Activated CD4-positive, alpha-beta T cell treated with anti-CD3 and anti-CD28 coated beads, Interleukin-2, Interleukin-4, amounts not matched to agents 100 ng/mL and 50 ng/mL, durations not matched to agents 16 hours and 8 hours (primary cell): ENCODE measurements around the gene TNFAIP8L3.
A peak's percentile ranks its signal among the peaks of the same experiment; 100 is the strongest.
"Not testable (repeated sequence)": the region's sequence is repeated elsewhere in the genome, so short reads cannot be mapped to it uniquely, and the experiment has no call there.

Experiments
- DNase-seq: peaks from one replicate; pipeline ENCODE4 v3.0.0-alpha.2; 2020; ENCODE audit warnings: low spot score

Gene TNFAIP8L3

DNA sequence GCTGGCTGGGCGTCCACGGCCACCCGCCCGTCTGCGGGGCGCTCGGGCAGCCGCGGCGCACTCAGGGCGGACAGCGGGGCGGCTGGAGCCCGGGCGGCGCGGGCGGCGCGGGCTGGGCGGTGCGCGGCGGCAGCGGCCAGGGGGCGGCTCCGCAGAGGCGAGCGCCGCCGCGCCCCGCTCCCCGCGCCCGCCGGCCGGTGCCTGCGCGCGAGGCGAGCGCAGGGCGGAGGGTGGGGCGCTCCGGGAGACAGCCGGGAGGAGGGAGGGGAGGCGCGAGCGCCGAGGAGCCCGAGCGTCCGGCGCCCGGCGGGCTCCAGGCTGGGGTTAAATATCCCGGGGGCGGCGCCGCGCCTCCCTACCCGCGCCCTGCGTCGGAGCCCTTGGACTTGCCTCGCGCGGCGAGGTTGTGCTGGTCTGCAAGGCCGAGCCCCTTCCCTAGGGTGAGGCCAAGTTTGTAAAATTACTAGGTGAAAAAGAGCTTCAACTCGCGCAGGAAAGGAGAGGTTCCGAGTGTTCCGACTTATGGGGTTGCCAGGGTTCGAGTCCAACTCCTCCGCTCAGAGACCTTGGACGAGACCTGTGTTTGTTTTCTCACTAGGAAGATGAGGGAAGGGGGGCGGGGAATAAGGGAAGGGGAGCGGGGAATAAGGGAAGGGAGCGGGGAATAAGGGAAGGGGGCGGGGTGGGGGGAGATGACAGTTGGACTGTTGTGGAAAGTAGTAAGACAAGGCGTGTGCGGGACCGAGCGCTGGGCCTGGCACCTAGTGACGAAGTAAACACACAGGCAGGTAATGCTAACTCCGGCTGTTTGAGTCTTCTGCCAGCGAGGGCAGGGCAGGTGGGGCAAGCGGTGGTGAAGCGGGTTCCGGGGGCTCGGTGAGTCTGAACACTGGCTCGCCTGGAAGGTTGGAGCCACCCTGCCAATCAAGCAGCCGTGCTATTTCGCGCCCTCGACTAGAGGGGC lies at the start of gene TNFAIP8L3:
Gene TNFAIP8L3 (minus strand): TSS at position 301 of the 964 bp plus-strand sequence. CDS start 311 bp downstream, outside the sequence.
- DNase-seq, result no peak

DNA sequence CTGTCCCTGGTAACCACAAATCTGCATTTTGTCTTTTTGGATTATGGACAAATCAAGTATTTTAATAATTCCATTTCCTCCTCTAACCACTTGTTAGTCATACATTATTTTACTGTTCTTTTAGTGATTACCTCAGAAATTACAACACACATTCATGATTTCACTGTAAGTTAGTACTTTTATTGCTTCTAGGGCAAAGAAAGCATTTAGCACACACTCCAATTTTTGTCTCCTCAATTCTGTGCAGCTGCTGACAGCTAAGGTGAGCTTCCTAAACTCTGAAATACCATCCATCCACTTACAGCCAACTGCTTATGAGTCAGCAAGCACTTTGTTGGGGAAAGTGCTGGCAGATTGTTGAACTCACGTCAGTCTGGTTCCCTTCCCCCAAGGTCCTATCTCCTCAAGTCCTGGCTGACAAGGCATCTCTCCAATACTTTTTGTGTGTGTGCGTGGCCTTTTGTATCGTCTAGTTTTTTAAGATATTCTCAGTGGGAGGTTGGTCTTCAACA lies 49.4 kb upstream of the TNFAIP8L3 start:
- DNase-seq, result no peak

DNA sequence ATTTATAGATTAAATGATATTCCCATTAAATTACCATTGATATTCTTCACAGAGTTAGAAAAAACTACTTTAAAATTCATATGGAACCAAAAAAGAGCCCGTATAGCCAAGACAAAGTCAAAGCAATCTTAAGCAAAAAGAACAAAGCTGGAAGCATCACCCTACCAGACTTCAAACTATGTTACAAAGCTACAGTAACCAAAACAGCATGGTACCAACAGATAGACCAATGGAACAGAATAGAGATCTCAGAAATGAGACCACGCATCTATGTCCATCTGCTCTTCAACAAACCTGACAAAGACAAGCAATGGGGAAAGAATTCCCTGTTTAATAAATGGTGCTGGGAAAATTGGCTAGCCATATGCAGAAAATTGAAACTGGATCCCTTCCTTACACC lies 45.6 kb upstream of the TNFAIP8L3 start:
- DNase-seq, result not testable (repeated sequence)

DNA sequence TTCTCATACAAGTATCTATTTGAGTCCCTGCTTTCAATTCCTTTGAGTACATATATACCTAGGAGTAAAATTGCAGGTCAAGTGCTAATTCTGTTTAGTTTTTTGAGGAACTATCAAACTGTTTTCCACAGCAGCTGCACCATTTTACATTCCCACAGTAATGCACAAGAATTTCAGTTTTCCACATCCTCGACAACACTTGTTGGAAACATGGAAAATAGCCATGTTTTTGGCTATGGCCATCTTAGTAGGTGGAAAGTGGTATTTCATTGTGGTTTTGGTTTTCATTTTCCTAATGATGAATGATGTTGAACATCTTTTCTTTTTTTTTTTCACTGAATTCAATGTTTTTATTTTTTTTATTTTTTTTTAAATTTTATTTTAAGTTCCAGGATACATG lies 44.4 kb upstream of the TNFAIP8L3 start:
- no peak for DNase-seq

DNA sequence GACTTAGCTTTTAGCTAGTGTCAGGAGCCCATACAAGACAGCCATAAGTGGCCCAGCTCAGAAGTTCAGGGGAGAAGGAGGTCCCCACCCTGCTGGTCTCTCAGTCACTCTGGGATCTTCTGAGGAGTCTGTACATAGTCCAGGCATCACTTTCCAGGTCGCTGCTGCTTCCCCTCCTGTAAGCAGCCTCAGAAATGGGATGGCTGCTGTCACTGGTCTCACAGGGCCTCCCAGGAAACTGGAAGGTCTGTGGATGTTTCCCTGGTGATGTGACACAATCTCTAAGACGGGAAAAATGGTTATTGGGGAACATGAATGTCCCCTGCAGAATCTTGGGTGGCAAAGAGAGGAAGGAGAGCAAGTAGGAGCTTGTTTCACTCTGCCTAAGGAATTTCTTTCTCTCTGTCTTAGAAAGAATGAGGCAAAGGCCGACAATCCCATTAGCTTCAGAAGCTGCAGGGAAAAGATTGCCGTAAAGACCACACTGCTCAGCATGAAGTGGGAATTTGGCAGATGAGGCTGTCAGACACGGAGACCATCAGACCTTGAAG lies 43.2 kb upstream of the TNFAIP8L3 start:
- no peak for DNase-seq

DNA sequence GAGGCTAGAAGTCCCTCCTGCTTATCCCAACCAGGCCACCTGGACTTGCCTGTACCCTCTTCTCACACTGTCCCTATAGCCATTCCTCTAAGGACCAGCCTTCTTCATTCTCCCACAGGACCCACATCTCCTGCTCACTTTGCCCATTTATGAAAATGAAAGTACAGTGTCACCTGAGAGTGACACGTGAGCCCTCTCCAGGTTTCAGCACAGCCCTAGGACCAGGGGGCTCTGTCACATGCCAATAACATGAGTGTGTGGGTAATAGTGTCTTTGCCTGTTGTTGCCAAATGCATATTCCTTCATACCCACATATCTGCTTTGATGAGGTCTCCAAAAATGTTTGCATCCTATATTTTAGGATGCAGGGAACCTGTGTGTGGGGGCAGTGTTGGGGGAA lies 42.3 kb upstream of the TNFAIP8L3 start:
- DNase-seq, result no peak

DNA sequence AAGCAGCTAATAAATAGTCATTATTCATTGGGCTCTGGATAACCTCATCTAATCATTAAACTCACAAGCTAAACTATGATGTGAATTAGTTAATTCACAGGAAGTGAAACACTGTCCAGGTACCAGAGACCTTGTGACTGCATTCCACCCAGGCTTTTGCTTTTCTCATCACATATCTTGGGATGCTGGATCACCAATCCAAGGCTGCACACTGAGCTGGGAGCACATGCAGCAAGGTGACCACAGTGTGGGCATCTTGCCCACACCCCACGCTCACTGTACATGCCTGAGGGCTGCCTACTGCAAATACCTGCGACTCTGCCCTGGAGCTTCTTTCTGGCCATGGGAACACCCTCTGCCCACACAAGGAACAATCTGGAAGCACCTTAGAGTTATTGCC lies 40.6 kb upstream of the TNFAIP8L3 start:
- no peak for DNase-seq

DNA sequence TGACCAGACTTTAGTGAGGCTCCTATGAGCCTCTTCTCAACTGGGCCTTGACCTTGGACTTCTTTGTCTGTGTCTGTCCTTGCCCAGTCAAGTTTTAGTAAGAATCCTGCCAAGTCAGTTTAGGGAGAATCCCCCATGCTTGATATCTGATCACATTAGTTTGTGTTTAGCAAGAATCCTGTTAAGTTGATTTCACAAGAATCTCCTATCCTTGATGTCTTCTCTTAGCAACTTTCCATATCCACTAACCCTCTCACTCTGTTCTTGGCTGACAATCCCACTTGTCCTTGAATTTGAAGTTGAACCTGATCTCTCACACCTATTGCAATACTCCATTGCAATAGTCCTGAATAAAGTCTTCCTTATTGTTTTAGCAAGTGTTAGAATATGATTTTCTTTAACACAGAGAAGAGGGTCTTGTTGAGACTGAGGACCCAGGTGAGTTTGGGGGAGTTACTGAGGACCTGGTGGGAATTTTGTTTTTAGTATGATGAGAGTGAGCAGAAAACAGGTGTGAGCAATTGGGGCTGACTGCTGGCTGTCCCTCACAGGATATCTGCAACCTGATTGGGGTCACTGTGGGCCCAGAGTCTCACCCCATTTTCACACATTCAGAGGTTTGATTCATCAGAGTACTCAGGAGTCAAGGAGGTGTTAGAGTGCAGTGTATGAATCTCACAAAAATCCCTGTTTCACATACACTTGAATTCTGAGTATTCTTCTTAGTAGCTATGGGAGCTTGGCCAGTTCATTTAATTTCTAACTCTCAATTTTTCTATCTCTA lies 39.9 kb upstream of the TNFAIP8L3 start:
- DNase-seq, result no peak

DNA sequence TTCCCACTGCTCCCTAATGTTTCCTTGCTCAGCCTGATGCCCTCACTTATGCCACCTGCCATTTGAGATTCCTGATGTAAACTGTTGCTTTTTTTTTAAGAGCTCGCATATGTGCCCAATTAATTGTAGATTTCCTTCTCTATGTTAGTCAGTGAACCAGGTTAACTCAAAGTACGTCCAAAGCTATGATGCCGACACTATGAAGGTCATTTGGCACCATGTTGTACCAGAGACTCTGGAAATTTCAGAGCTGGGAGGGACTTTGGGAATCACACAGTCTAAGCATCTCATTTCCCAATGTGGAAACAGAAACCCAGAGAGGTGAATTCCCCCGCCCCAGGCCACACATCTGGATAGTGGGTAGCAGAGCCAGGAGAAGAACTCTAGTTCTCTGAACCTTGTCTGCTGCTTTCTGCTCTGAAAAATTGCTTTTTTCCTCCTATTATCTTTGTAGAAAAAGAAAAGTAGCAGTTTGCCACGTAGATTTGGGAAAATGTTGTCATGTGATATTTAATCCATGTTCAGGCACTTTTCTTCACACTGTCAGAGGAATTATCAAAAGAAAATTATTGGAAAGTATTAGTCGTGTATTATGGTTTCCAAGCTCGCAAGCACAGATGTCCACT lies 38.5 kb upstream of the TNFAIP8L3 start:
- no peak for DNase-seq

DNA sequence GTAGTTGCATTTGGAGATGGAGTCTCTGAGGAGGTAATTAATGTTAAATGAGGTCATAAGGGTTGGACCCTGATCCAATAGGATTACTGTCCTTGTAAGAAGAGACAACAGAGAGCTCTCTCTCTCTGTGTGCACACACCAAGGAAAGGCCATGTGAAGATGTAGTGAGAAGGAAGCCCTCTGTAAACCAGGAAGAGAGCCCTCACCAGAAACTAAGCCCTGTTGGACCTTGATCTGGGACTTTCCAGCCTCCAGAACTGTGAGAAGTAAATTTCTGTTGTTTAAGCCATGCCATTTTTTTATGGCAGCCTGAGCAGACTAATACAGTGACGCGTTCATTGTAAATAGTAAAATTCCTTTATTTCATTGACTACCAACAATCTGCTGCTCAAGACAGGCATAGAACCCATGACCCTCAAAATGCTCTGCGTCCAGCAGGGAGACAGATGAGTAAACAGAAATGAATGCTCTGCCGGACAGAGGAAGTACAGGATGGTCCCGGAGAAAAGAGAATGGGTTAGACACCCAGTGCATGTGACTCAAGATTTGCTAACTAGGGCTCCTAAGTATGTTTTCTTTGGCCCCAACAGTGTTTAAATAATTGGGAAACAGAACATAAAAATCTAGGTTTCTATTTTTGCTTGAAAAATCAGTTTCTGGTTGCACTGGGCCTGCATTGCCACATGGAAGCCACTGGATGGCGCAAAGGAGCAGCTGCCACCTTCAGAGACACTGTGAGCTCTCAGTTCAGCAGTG lies 37.9 kb upstream of the TNFAIP8L3 start:
- DNase-seq, result peak; percentile 15

DNA sequence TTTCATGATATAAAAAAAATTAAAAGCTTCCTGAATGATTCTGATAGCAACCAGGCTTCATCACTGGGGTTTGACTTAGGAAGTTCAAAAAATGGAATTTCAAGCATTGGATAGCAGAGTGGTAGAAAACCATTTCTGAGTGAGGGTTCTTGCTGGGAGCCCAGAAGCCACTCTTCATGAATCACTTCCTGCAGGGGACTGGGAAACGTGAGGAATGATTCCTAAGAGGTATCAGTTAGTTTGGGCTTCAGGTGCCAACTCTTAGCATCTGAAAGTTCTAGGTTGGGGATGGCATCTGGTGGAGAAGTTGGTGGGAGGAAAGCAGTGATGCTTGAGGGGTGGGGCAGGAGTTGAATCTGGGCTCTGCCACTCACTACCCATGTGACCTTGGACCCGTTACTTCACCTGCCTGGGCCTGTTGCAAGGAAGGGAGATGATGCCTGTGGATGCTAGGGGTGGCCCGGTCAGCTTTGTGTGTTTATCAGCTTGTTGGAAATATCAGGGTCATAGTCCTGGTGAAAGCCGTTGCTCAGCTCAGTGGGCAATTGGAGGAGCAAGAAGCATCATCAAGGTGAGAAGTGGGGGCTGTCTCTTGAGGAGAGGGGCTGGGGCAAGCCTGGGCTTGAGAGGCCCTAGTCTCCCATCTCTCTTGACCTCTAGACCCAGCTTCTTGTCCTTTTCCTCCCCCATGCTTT lies 37.0 kb upstream of the TNFAIP8L3 start:
- no peak for DNase-seq

DNA sequence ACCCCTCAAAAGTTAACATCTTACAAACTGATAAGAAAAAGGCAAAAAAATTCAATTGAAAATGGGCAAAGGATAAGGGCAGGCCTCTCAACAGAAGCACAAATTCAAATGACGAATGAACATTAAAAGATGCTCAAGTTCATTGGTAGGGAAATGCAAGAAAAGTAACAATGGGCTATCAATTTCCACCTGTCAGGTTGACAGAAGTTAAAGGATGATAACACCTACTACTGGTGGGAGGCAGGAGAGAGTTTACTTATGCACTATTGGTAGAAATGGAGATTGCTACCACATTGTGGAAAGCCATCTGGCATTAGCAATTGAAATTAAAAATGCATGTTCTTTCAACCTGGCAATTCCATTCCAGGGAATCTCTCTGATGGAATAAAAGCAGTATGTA lies 35.6 kb upstream of the TNFAIP8L3 start:
- DNase-seq, result no peak

DNA sequence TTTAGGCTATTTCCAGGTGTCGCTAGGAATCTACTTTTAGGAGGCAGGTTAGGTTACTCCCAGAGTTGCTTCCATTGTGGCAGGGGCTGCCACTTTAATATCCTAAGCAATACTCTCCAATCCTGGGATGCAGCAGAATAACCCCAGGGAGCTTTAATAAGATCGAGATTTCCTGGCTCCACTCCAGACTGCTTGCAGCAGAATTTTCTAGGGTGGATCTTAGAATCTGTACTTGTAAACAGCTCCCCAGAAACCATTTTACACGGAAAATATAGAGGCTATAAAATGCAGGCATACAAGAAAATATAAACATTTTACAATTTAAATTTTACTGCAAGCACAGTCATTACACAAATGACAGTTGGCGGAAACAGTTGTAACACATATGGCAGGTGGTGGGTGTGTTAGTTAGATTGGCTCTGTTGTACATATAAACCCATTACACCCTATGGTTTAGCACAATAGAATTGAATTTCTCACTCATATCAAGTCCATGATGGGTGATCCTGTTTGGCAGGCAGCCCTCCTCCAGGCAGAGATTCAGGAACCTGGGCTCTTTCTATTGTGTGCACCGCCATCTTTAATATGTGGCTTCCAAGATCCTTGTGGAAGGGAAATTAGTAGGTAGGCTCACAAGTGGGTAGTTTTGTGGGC lies 35.0 kb upstream of the TNFAIP8L3 start:
- DNase-seq, result no peak

DNA sequence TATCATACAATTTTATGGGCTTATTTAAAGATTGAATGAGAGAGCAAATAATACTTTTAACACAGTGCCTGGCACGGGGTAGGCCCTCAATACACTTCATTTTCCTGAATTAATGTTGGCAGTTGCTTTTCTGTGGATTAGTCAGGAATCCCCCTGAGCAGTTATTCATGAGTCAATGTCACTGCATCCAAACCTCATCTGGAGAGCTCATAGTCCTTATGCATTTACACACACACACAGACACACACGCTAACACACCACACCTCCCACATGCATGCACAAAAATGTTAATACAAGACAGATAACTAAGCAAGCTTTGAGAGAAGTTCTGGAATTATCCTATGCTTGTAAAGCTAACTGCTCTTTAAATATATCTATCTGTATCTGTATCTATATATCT lies 34.0 kb upstream of the TNFAIP8L3 start:
- no peak for DNase-seq

DNA sequence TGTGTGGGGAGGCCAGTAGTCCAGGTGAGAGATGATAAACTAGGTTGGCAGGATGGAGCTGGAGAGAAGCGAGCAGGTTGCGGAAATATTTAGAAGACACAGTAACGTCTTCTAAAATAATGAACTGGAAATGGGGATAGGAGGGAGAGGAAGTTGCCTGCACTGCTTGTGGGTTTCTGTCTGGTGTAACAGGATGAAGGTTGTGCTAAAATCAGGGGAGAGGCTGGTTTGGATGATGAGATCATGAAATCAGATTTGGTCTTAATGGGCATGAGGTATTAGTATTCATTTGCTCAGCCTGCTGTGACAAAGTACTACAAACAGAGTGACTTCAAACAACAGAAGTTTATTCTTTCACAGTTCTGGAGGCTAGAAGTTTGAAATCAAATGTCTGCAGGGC lies 32.1 kb upstream of the TNFAIP8L3 start:
- DNase-seq, result no peak

DNA sequence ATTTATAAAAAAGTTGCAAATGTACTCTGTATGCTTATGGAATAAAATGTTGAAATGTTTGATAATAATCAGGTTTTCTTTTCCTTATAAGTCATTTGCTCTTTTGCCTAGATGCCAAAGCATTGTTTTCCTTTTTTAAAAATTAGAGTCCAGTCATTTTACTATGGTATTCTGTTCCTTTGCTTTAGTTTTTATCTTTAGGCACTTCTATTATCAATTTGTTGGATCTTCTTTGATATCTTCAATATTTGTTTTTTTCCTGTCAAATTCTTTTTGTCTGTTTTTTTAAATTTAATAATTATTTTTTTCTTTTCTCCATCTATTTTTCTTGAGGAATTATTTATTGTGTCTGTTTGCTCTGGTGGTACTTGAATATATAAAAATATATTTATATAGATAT lies 28.3 kb upstream of the TNFAIP8L3 start:
- DNase-seq, result not testable (repeated sequence)

DNA sequence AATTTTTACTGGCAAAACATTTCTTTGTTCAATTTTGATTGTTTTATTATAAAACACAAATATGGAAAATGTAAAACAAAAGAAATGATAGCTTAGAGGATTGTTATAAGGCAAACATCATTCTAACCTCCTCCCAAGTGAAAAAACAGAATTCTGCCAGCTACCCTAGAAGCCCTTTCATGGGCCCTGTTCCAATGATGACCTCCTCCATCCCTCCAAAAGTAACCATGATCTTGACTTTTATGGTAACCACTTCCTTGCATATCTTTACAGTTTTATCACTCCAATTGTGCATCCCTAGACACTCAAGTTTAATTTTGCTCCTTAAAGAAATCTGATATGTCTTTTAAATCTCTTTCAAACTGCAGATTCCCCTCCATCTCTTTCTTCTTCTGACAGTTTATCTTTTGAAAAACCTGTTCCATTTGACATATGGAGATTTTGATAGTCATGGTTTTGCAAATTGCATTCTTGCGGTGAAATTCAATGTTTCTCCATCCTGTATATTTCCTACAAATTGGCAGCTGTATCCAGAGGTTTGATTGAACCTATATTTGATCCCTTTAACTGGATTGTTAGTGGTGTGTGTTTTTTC lies 27.0 kb upstream of the TNFAIP8L3 start:
- no peak for DNase-seq

DNA sequence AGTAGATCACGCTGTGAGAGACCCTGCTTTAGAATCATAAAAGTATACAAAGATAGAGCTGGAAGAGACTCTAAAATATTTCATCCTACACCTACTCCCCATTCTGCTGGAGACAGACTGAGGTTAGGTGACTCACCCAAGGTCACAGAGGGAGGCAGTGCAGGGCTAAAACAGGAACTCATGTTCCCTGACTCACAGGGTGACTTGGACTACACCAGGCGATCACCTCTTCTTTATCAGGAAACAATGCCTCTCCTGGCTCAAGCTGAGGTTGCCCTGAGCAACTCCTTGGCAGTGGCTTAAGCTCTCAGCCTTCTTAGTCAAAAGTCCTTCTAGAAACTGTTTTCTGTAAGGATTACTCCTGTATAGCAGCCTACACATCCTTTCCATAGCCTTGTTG lies 26.4 kb upstream of the TNFAIP8L3 start:
- DNase-seq, result peak; percentile 13

DNA sequence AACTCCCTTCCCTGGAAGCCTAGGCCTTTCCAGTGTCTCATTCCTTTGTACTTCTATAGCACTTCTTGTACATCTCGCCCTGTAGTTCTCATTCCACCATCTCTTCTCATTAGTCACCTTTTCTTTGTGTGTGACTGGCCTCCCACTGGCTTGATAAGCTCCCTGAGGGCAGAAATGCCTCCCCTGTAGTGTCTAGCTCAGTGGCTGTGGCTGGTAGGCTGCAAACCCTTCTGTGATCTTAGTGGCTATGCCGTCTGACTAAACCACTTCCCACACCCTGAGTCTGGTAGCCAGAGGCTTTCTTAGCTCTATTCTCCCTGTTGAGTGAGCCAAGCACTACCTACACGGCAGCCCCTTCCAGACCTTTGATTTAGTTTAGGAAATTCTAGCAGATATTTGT lies 24.4 kb upstream of the TNFAIP8L3 start:
- DNase-seq, result no peak

DNA sequence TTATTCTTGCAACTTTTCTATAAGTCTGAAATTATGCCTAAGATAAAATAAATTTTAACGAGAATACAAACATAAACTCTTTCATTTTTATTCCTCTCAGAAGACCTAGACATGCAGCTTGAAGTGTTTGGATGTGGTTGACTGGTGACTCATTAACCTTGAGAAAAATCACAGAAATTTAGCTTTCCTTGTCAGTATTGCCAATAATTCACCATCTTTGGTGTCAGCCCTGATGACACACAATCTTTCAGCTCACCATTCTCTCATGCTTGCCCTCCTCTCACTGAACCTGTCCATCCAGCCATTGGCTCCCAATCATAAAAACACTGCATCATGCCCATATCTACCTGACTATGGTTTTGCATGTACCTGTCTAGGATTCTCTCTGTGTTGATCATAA lies 22.6 kb upstream of the TNFAIP8L3 start:
- no peak for DNase-seq
